ENCODE data around the gene SLC6A3. TPM values are rescaled to one million over a fixed set of nuclear protein-coding genes. Genes with fewer than 3 reads are reported as not detected.
"Not testable (repeated sequence)": the region's sequence is repeated elsewhere in the genome, so short reads cannot be mapped to it uniquely, and the experiment has no call there.

SLC6A3 gene
- total RNA-seq, 1 experiment from 2014 or later = 0.74 TPM

DNA sequence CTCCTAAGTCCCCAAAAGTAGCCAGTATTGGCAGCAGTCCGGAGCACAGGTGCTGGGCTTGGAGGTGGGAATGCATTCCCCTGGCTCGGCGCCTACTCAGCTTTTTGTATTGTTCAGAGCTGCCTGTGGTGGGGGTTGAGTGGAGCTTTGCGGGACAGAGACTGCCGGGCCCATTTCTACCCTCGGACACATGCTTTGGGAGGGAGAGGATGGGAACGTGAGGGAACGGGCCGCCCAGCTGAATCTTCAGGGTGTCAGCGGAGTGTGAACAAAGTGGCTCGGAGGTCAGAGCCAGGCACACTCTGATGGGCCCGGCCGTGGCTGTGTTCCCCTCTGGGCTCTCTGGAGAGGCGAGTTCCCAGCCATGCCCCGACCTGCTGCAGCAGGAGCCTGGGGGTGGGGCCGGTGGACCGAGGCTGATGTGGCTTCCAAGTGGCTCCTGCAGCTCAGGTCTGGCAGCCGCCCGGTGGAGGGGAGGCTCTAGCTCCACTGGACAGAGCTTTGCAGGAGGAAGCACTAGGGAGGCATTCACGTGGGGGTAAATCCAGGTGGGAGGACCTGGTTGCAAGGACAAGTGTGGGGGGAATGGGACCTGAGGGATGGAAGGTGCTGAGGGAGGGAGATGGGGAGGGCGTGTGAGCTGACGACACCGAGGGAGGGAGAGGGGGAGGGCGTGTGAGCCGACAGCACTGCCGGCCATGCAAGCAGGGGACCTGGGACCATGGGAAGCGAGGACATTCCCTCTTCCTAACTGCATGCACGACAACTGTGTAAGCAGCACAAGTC, 31.1 kb upstream of the SLC6A3 start:
- DNase-seq (ENCODE audit: low spot score) = no peak
- ChIA-PET POLR2A (no interaction called here), CTCF (interaction anchor here (0.8 to 1.6 kb wide), 2 partner anchors 8 kb away, joined by 3 to 6 read pairs; no protein-coding TSS in a partner anchor)
- peaks cover 66% of the 10 kb centered on the region for H3K36me3 Mint-ChIP-seq
- no peaks in the 10 kb centered on the region for H3K9me3 Mint-ChIP-seq
- H3K27ac Mint-ChIP-seq = no peak overlapping the region
- no peak for ATAC-seq
- H3K4me1 Mint-ChIP-seq = peaks cover 5% of the 10 kb centered on the region
- H3K4me3 Mint-ChIP-seq = no peak overlapping the region
- TF ChIP-seq MAX (CRISPR knock-in tag; IDR thresholded peaks at IDR 0.05) (no peak), SP1 (CRISPR knock-in tag; conservative IDR thresholded peaks at IDR 0.05) (no peak), TEAD1 (CRISPR knock-in tag; IDR thresholded peaks at IDR 0.05) (no peak), ZNF423 (CRISPR knock-in tag; IDR thresholded peaks at IDR 0.05) (no peak), HMGA2 (CRISPR knock-in tag; IDR thresholded peaks at IDR 0.05) (no peak), NFE2L1 (CRISPR knock-in tag; IDR thresholded peaks at IDR 0.05) (no peak), ARID4B (CRISPR knock-in tag; IDR thresholded peaks at IDR 0.05; ENCODE audit: borderline replicate concordance) (no peak)
- no peaks in the 10 kb centered on the region for H3K27me3 Mint-ChIP-seq (ENCODE audit: low read depth)

DNA sequence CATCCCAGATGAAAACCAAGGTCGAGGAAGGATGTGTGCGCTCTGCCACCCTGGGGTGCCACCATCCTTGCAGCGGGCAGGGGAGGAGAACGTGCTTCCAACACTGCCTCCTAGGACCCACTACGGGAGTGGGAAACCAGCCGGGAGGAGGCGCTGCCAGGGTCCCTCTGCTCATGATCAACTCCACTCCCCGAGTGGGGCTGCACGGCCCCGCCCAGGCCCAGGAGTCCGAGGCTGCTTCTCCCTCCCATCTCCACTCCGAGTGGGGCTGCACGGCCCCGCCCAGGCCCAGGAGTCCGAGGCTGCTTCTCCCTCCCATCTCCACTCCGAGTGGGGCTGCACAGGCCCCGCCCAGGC, 30.3 kb upstream of the SLC6A3 start:
- H3K9me3 Mint-ChIP-seq; H3K4me3 Mint-ChIP-seq; DNase-seq (ENCODE audit: low spot score); H3K27me3 Mint-ChIP-seq (ENCODE audit: low read depth); H3K27ac Mint-ChIP-seq; POLR2A ChIA-PET; CTCF ChIA-PET; ATAC-seq; H3K4me1 Mint-ChIP-seq: not testable (repeated sequence)
- H3K36me3 Mint-ChIP-seq = peaks cover 70% of the 10 kb centered on the region

GRCh38 chr5:1474866-1475543, 29.8 kb upstream of the SLC6A3 start:
- no peak for DNase-seq (ENCODE audit: low spot score)
- H3K4me3 Mint-ChIP-seq = no peak overlapping the region
- no peak for TF ChIP-seq NFE2L1 (CRISPR knock-in tag; IDR thresholded peaks at IDR 0.05)
- TF ChIP-seq FOXP1 (CRISPR knock-in tag; IDR thresholded peaks at IDR 0.05; ENCODE audit: borderline replicate concordance) = no peak
- TF ChIP-seq SOX15 (CRISPR knock-in tag; IDR thresholded peaks at IDR 0.05) = no peak
- TF ChIP-seq, protein P1, sequence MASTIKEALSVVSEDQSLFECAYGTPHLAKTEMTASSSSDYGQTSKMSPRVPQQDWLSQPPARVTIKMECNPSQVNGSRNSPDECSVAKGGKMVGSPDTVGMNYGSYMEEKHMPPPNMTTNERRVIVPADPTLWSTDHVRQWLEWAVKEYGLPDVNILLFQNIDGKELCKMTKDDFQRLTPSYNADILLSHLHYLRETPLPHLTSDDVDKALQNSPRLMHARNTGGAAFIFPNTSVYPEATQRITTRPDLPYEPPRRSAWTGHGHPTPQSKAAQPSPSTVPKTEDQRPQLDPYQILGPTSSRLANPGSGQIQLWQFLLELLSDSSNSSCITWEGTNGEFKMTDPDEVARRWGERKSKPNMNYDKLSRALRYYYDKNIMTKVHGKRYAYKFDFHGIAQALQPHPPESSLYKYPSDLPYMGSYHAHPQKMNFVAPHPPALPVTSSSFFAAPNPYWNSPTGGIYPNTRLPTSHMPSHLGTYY (CRISPR knock-in tag; IDR thresholded peaks at IDR 0.05) = no peak
- TF ChIP-seq SMAD3 (CRISPR knock-in tag; IDR thresholded peaks at IDR 0.05; ENCODE audit: borderline replicate concordance) = no peak
- no peak for TF ChIP-seq EMX1 (CRISPR knock-in tag; IDR thresholded peaks at IDR 0.05)
- no peak for TF ChIP-seq TP53 (CRISPR knock-in tag; IDR thresholded peaks at IDR 0.05)
- no peak for TF ChIP-seq KAT7 (CRISPR knock-in tag; IDR thresholded peaks at IDR 0.05; ENCODE audit: borderline replicate concordance)
- no peak for TF ChIP-seq GTF2I (CRISPR knock-in tag; conservative IDR thresholded peaks at IDR 0.05)
- no peak for TF ChIP-seq MXD4 (CRISPR knock-in tag; IDR thresholded peaks at IDR 0.05; ENCODE audit: borderline replicate concordance)
- CTCF ChIA-PET = interaction anchor here (1.1 kb wide), 1 partner anchor 168 kb away, joined by 3 read pairs; no protein-coding TSS in a partner anchor
- 0 out of 2 replicates have a peak, but pooled peaks cover 2% of the 10 kb centered on the region for H3K4me1 Mint-ChIP-seq
- no peak overlapping the region for H3K27ac Mint-ChIP-seq
- H3K27me3 Mint-ChIP-seq (ENCODE audit: low read depth) = no peaks in the 10 kb centered on the region
- ATAC-seq = no peak
- POLR2A ChIA-PET = no interaction called here
- no peaks in the 10 kb centered on the region for H3K9me3 Mint-ChIP-seq
- peaks cover 74% of the 10 kb centered on the region for H3K36me3 Mint-ChIP-seq
